Activated T-helper 1 cell treated with anti-CD3 and anti-CD28 coated beads, Interleukin-2, amount 50 U/mL, for 16 hours (primary cell): Measurements from ENCODE around the gene TM9SF2.
A peak's percentile ranks its signal among the peaks of the same experiment; 100 is the strongest.
"Not testable (repeated sequence)": the region's sequence is repeated elsewhere in the genome, so short reads cannot be mapped to it uniquely, and the experiment has no call there.

Experiments used
- DNase-seq, 2 donors: peaks; one replicate each; pipeline ENCODE4 v3.0.0-alpha.2; 2020; ENCODE audit warnings: low read depth in 1 of 2, low spot score in 1 of 2

TM9SF2 gene

GRCh38 chr13:99527301-99527700, 26.0 kb downstream of the TM9SF2 start:
- no peak for DNase-seq

GRCh38 chr13:99528547-99528946, 27.3 kb downstream of the TM9SF2 start:
- DNase-seq: no peak

- no peak for DNase-seq
Measured at GRCh38 chr13:99536023-99536422, 34.8 kb downstream of the TM9SF2 start.

- no peak for DNase-seq
Measured at GRCh38 chr13:99540530-99540929, 39.3 kb downstream of the TM9SF2 start.

GRCh38 chr13:99542788-99543406, 41.6 kb downstream of the TM9SF2 start:
- DNase-seq: peak in 1 of 2 donors; percentile 20

- DNase-seq: no peak
Measured at GRCh38 chr13:99545361-99545760, 44.1 kb downstream of the TM9SF2 start.

- no peak for DNase-seq
Measured at GRCh38 chr13:99545979-99546378, 44.7 kb downstream of the TM9SF2 start.

- no peak for DNase-seq
Measured at GRCh38 chr13:99546878-99547277, 45.6 kb downstream of the TM9SF2 start.

GRCh38 chr13:99548448-99548847, 47.2 kb downstream of the TM9SF2 start:
- DNase-seq: no peak

GRCh38 chr13:99553033-99553432, 51.8 kb downstream of the TM9SF2 start:
- DNase-seq: no peak

GRCh38 chr13:99555149-99555548, 53.9 kb downstream of the TM9SF2 start:
- no peak for DNase-seq

- DNase-seq: no peak
Measured at GRCh38 chr13:99556867-99557443, 55.7 kb downstream of the TM9SF2 start.

- DNase-seq: no peak
Measured at GRCh38 chr13:99558570-99559180, 57.4 kb downstream of the TM9SF2 start.

GRCh38 chr13:99559560-99559959, 58.3 kb downstream of the TM9SF2 start:
- DNase-seq: no peak

- DNase-seq: no peak
Measured at GRCh38 chr13:99563404-99563803, 62.1 kb downstream of the TM9SF2 start.

- no peak for DNase-seq
Measured at GRCh38 chr13:99564386-99564785, 63.1 kb downstream of the TM9SF2 start.

GRCh38 chr13:99565478-99566124, 64.3 kb downstream of the TM9SF2 start:
- DNase-seq: no peak

GRCh38 chr13:99566125-99567083, 65.1 kb downstream of the TM9SF2 start:
- no peak for DNase-seq

- DNase-seq: not testable (repeated sequence)
Measured at GRCh38 chr13:99568901-99569300, 67.6 kb downstream of the TM9SF2 start.

- DNase-seq: no peak
Measured at GRCh38 chr13:99572131-99572530, 70.9 kb downstream of the TM9SF2 start.

- DNase-seq: no peak
Measured at GRCh38 chr13:99572921-99573320, 71.6 kb downstream of the TM9SF2 start.
